A549 (cell line): ENCODE data around the gene PLXNB2. TPM values are rescaled to one million over a fixed set of nuclear protein-coding genes. Genes with fewer than 3 reads are reported as not detected.

Experiments
- ATAC-seq, 2 experiments: fragments of 200-7000 bp in 1 of 2; fragments of >200 bp in 1 of 2; cut with Nextera tagmentation in 1 of 2; cut with Tn5 transposase in 1 of 2; 3 replicates each; pipeline versions ENCODE4 v1.8.0 to v1.9.1; 2018 to 2020; ENCODE audit warnings: mild to moderate bottlenecking in 1 of 2, moderate library complexity in 1 of 2
- CTCF ChIA-PET: fragments of 300-600 bp; sonication (Branson Sonifier 250); formaldehyde crosslinking; extraction: SDS; loops from one replicate; lab custom pipeline; 2021; ENCODE audit warnings: antibody characterized with exemption, inconsistent platforms; lab: Yijun Ruan, JAX
- POLR2A ChIA-PET: fragments of 350-600 bp; formaldehyde crosslinking; extraction: SDS; loops from one replicate; lab custom pipeline; 2021; ENCODE audit warnings: antibody characterized with exemption, inconsistent platforms; lab: Yijun Ruan, JAX
- DNase-seq, 2 experiments: peaks; one replicate each; pipeline versions ENCODE4 v3.0.0 to v3.0.0-alpha.2; 2011 to 2016; ENCODE audit warnings: low read depth in 1 of 2, low spot score in 1 of 2
- FAIRE-seq: peaks from 2 replicates; lab custom pipeline; 2011; peaks lifted over from hg19 to GRCh38; lab: Jason Lieb, UNC
- H3K27ac ChIP-seq, 2 experiments: fragments of >200 bp; sonication (Bioruptor Twin); formaldehyde crosslinking; 3 replicates each; pipeline ENCODE4 v1.5.1; 2016 to 2017
- H3K4me1 ChIP-seq: fragments of >200 bp; sonication (Bioruptor Twin); formaldehyde crosslinking; 3 replicates; pipeline ENCODE4 v1.6.1; 2016
- H3K4me2 ChIP-seq: fragments of >200 bp; sonication (Bioruptor Twin); formaldehyde crosslinking; 3 replicates; pipeline ENCODE4 v1.6.1; 2016
- H3K4me3 ChIP-seq: fragments of >200 bp; sonication (Bioruptor Twin); formaldehyde crosslinking; 3 replicates; pipeline ENCODE4 v1.5.1; 2016
- H3K9me3 ChIP-seq: fragments of >200 bp; sonication (Bioruptor Twin); formaldehyde crosslinking; 3 replicates; pipeline ENCODE4 v1.6.1; 2016
- ATOH8 ChIP-seq: fragments of 250-450 bp; sonication (Bioruptor Pico); IDR thresholded peaks from 2 replicates; pipeline ENCODE4 v1.5.0; 2020; ENCODE audit warnings: low read depth, mild to moderate bottlenecking, moderate library complexity
- BCL3 ChIP-seq: fragments of >200 bp; sonication (Bioruptor Twin); formaldehyde crosslinking; IDR thresholded peaks from 3 replicates; pipeline ENCODE4 v1.6.1; 2016
- CBX8 ChIP-seq: fragments of 200-600 bp; sonication (generic); IDR thresholded peaks from 2 replicates; pipeline ENCODE4 v1.6.1; 2016
- E2F6 ChIP-seq: IDR thresholded peaks from 2 replicates; pipeline ENCODE4 v1.6.1; 2012; ENCODE audit warnings: low read depth, borderline replicate concordance
- EHMT2 ChIP-seq: fragments of 200-600 bp; sonication (generic); IDR thresholded peaks from 2 replicates; pipeline ENCODE4 v1.6.1; 2016; ENCODE audit warnings: antibody characterized with exemption, low read depth, mild to moderate bottlenecking, moderate library complexity
- EP300 ChIP-seq, 2 experiments: fragments of >200 bp; sonication (Bioruptor Twin); formaldehyde crosslinking; IDR thresholded peaks; 2 replicates in 1 of 2; 3 replicates in 1 of 2; pipeline ENCODE4 v1.6.1; 2016 to 2017
- ESRRA ChIP-seq: fragments of 150-350 bp; IDR thresholded peaks from 2 replicates; pipeline ENCODE4 v1.6.1; 2014; ENCODE audit warnings: mild to moderate bottlenecking, low read length, borderline replicate concordance
- HEYL ChIP-seq: fragments of 250-450 bp; sonication (Bioruptor Pico); IDR thresholded peaks from 2 replicates; pipeline ENCODE4 v1.8.0; 2021; ENCODE audit warnings: mild to moderate bottlenecking, moderate library complexity
- HMGXB4 ChIP-seq: fragments of 250-450 bp; sonication (Bioruptor Pico); IDR thresholded peaks from 2 replicates; pipeline ENCODE4 v1.5.0; 2021; ENCODE audit warnings: mild to moderate bottlenecking, moderate library complexity, borderline replicate concordance
- JUNB ChIP-seq: fragments of >200 bp; sonication (Bioruptor Twin); formaldehyde crosslinking; IDR thresholded peaks from 2 replicates; pipeline ENCODE4 v1.6.1; 2016
- KDM1A ChIP-seq: fragments of 200-600 bp; sonication (generic); IDR thresholded peaks from 2 replicates; pipeline ENCODE4 v1.6.1; 2016; ENCODE audit warnings: low read depth, mild to moderate bottlenecking
- MAFK ChIP-seq: fragments of 450-650 bp; IDR thresholded peaks from 2 replicates; pipeline ENCODE4 v1.6.1; 2014; ENCODE audit not compliant: partially characterized antibody
- MAX ChIP-seq: IDR thresholded peaks from 2 replicates; pipeline ENCODE4 v1.6.1; 2012
- MAZ ChIP-seq: fragments of 150-350 bp; IDR thresholded peaks from 2 replicates; pipeline ENCODE4 v1.6.1; 2014; ENCODE audit warnings: antibody characterized with exemption, low read depth, low read length, borderline replicate concordance
- NFE2L2 ChIP-seq: fragments of 150-350 bp; conservative IDR thresholded peaks from 2 replicates; pipeline ENCODE4 v1.6.1; 2014; ENCODE audit warnings: low read length
- NR3C1 ChIP-seq: fragments of >200 bp; sonication (Bioruptor Twin); formaldehyde crosslinking; IDR thresholded peaks from 3 replicates; pipeline ENCODE4 v1.6.1; 2017
- POLR2A ChIP-seq: IDR thresholded peaks from 2 replicates; pipeline ENCODE4 v1.6.1; 2012; ENCODE audit warnings: mild to moderate bottlenecking, low read length
- RAD21 ChIP-seq, 2 experiments: fragments of >200 bp in 1 of 2; sonication (Bioruptor Twin) in 1 of 2; formaldehyde crosslinking in 1 of 2; IDR thresholded peaks in 1 of 2; conservative IDR thresholded peaks in 1 of 2; 2 replicates in 1 of 2; 3 replicates in 1 of 2; pipeline ENCODE4 v1.6.1; 2012 to 2018; ENCODE audit warnings: inconsistent platforms in 1 of 2
- RARB ChIP-seq: fragments of 250-450 bp; sonication (Bioruptor Pico); IDR thresholded peaks from 2 replicates; pipeline ENCODE4 v1.8.0; 2021; ENCODE audit warnings: mild to moderate bottlenecking, moderate library complexity
- RCOR1 ChIP-seq: fragments of 150-350 bp; IDR thresholded peaks from 2 replicates; pipeline ENCODE4 v1.6.1; 2014; ENCODE audit warnings: antibody characterized with exemption, low read length, low read depth
- REST ChIP-seq: fragments of 200-600 bp; sonication (generic); IDR thresholded peaks from 2 replicates; pipeline ENCODE4 v1.6.1; 2016; ENCODE audit warnings: antibody characterized with exemption, mild to moderate bottlenecking, moderate library complexity
- RFX5 ChIP-seq: fragments of 450-650 bp; IDR thresholded peaks from 2 replicates; pipeline ENCODE4 v1.7.1; 2014; ENCODE audit warnings: antibody characterized with exemption, mild to moderate bottlenecking, moderate library complexity
- SREBF2 ChIP-seq: fragments of 450-650 bp; IDR thresholded peaks from 2 replicates; pipeline ENCODE4 v1.6.1; 2014; ENCODE audit warnings: mild to moderate bottlenecking, moderate library complexity
- TP53 ChIP-seq: fragments of 250-450 bp; sonication (Bioruptor Pico); IDR thresholded peaks from 2 replicates; pipeline ENCODE4 v1.5.0; 2021; ENCODE audit warnings: mild to moderate bottlenecking, moderate library complexity
- WGBS: methylation state at CpG from one replicate; pipeline ENCODE4 v1.1.6; 2017; ENCODE audit errors: missing lambda C conversion rate; 5-methylcytosine and 5-hydroxymethylcytosine counted together
- polyA plus RNA-seq, 4 experiments: library from polyadenylated mRNA; depleted of rRNA in 3 of 4; stranded (reverse); fragments of >200 nt; fragmentation: RNase III in 1 of 4; extraction: RNeasy Plus Mini Kit Qiagen cat#74134 plus additional on column Dnase treatment in 1 of 4; gene quantifications; 2 replicates in 3 of 4; 3 replicates in 1 of 4; pipeline ENCODE4 v1.2.3, GENCODE V29; 2011 to 2017

PLXNB2 gene
- polyA plus RNA-seq, 2 of the 4 experiments (the other 2 are of a cell fraction): 24.6 to 64.4 TPM

GRCh38 chr22:50262973-50263617, 44.4 kb downstream of the PLXNB2 start:
- WGBS: 68% methylated on average over 6 of the region's 9 CpGs
- TF ChIP-seq POLR2A (no peak), EP300 (IDR thresholded peaks at IDR 0.05) (no peak), TP53 (no peak), EHMT2 (no peak), SREBF2 (no peak), MAX (no peak), RCOR1 (no peak), NR3C1 (no peak), RFX5 (no peak), ESRRA (no peak), MAFK (no peak), BCL3 (no peak), HEYL (CRISPR knock-in tag) (no peak), E2F6 (no peak), RAD21 (conservative IDR thresholded peaks at IDR 0.05 in 1 of 2, IDR thresholded peaks at IDR 0.05 in 1 of 2) (no peak), RARB (CRISPR knock-in tag) (no peak), MAZ (no peak)
- peak overlapping the region; percentile 90 for H3K4me2 ChIP-seq
- H3K9me3 ChIP-seq: no peaks in the 10 kb centered on the region
- ATAC-seq (no peak), DNase-seq (no peak), FAIRE-seq (no peak)
- CTCF ChIA-PET: interaction anchor here (0.6 to 2.3 kb wide), 8 partner anchors 11 to 263 kb away, joined by 3 to 18 read pairs (median 4); partner anchors contain the start of gene SCO2
- H3K4me3 ChIP-seq: no peak overlapping the region
- H3K27ac ChIP-seq: peak overlapping the region; percentile 98 to 99
- H3K4me1 ChIP-seq: peaks cover 29% of the 10 kb centered on the region
- POLR2A ChIA-PET: no interaction called here

- Histone ChIP-seq H3K4me1 (peaks cover 26% of the 10 kb centered on the region), H3K27ac (peak overlapping the region; percentile 98 to 99), H3K9me3 (no peaks in the 10 kb centered on the region), H3K4me2 (peak overlapping the region; percentile 90), H3K4me3 (no peak overlapping the region)
- ATAC-seq (peak; percentile 19 to 56; a peak in 3 of 6 replicates), DNase-seq (peak in 1 of 2 experiments; percentile 50), FAIRE-seq (no peak)
- TF ChIP-seq CBX8 (no peak), HMGXB4 (no peak), ATOH8 (CRISPR knock-in tag) (no peak), NFE2L2 (no peak), BCL3 (no peak), REST (no peak), JUNB (no peak), KDM1A (no peak), RARB (CRISPR knock-in tag) (no peak), TP53 (no peak)
- 37% methylated on average over 6 of the region's 7 CpGs for WGBS
- ChIA-PET POLR2A (no interaction called here), CTCF (interaction anchor here (0.6 to 2.3 kb wide), 7 partner anchors 10 to 97 kb away, joined by 3 to 18 read pairs (median 3); no protein-coding TSS in a partner anchor)
Measured at GRCh38 chr22:50262460-50262911, 45.0 kb downstream of the PLXNB2 start.
